Sigmoid colon (tissue), 7 donors: ENCODE measurements around the gene ADCK2. TPM values are rescaled to one million over a fixed set of nuclear protein-coding genes. Genes with fewer than 3 reads are reported as not detected.
"Not testable (repeated sequence)": the region's sequence is repeated elsewhere in the genome, so short reads cannot be mapped to it uniquely, and the experiment has no call there.

Experiments
- DNase-seq: peaks from one replicate; pipeline ENCODE4 v3.0.0-alpha.2; 2019
- H3K27ac ChIP-seq, 4 donors: fragments of 200-600 bp; sonication (generic); one replicate each; pipeline ENCODE4 v1.5.1; 2016 to 2019; ENCODE audit warnings: mild to moderate bottlenecking in 1 of 4
- H3K27me3 ChIP-seq, 3 donors: fragments of 200-600 bp; sonication (generic); one replicate each; pipeline ENCODE4 v1.5.1; 2019; ENCODE audit warnings: mild to moderate bottlenecking in 1 of 3
- H3K36me3 ChIP-seq, 4 donors: fragments of 200-600 bp; sonication (generic); one replicate each; pipeline ENCODE4 v1.5.1; 2016 to 2019
- H3K4me1 ChIP-seq, 4 donors: fragments of 200-600 bp; sonication (generic); one replicate each; pipeline ENCODE4 v1.5.1; 2017 to 2019
- H3K4me3 ChIP-seq, 4 donors: fragments of 200-600 bp; sonication (generic); one replicate each; pipeline ENCODE4 v1.5.1; 2017 to 2019; ENCODE audit warnings: mild to moderate bottlenecking in 2 of 4, moderate library complexity in 1 of 4
- H3K9me3 ChIP-seq, 4 donors: fragments of 200-600 bp in 3 of 4; sonication (generic) in 3 of 4; one replicate each; pipeline versions ENCODE4 v1.5.1 to v1.6.1; 2013 to 2019
- CTCF ChIP-seq, 4 experiments: fragments of 450-650 bp in 3 of 4; fragments of 200-600 bp in 1 of 4; IDR thresholded peaks; one replicate each; pipeline ENCODE4 v1.5.1; 2016 to 2019; ENCODE audit warnings: antibody characterized with exemption in 4 of 4, mild to moderate bottlenecking in 3 of 4, moderate library complexity in 2 of 4
- EP300 ChIP-seq, 4 donors: sonication (generic); formaldehyde crosslinking; IDR thresholded peaks; one replicate each; pipeline ENCODE4 v1.6.1; 2017; ENCODE audit warnings: antibody characterized with exemption in 4 of 4
- POLR2A ChIP-seq, 2 donors: fragments of 450-650 bp; IDR thresholded peaks; one replicate each; pipeline ENCODE4 v1.6.1; 2016; ENCODE audit warnings: antibody characterized with exemption in 2 of 2, mild to moderate bottlenecking in 2 of 2, moderate library complexity in 2 of 2
- POLR2AphosphoS5 ChIP-seq, 4 donors: sonication (generic); formaldehyde crosslinking; IDR thresholded peaks; one replicate each; pipeline ENCODE4 v1.6.1; 2017; ENCODE audit warnings: antibody characterized with exemption in 4 of 4
- WGBS, 2 donors: extraction: QIAGEN DNeasy Blood & Tissue Kit; methylation state at CpG; one replicate each; pipeline ENCODE4 v1.1.7; 2013; 5-methylcytosine and 5-hydroxymethylcytosine counted together
- intact Hi-C: fragments of 100-400 bp; cut with DNase I; formaldehyde crosslinking; loops from one replicate; pipeline ENCODE4 v1.15.1; 2023
- polyA plus RNA-seq, 3 donors: library from polyadenylated mRNA; stranded (reverse); fragments of 200-250 nt; gene quantifications; one replicate each; pipeline ENCODE4 v1.2.3, GENCODE V29; 2013
- total RNA-seq, 4 donors: library from RNA; depleted of rRNA; stranded (reverse); fragments of >200 nt; gene quantifications; one replicate each; pipeline ENCODE4 v1.1.0, GENCODE V29; 2016
- donor health status: healthy with polysubstance abuse.
- donor health status: Bipolar disorder and iron deficiency.
- donor health status: healthy.

The ADCK2 gene
- total and polyA plus RNA-seq, 7 donors, result 14.8 to 24.0 (median 20.5) TPM

DNA sequence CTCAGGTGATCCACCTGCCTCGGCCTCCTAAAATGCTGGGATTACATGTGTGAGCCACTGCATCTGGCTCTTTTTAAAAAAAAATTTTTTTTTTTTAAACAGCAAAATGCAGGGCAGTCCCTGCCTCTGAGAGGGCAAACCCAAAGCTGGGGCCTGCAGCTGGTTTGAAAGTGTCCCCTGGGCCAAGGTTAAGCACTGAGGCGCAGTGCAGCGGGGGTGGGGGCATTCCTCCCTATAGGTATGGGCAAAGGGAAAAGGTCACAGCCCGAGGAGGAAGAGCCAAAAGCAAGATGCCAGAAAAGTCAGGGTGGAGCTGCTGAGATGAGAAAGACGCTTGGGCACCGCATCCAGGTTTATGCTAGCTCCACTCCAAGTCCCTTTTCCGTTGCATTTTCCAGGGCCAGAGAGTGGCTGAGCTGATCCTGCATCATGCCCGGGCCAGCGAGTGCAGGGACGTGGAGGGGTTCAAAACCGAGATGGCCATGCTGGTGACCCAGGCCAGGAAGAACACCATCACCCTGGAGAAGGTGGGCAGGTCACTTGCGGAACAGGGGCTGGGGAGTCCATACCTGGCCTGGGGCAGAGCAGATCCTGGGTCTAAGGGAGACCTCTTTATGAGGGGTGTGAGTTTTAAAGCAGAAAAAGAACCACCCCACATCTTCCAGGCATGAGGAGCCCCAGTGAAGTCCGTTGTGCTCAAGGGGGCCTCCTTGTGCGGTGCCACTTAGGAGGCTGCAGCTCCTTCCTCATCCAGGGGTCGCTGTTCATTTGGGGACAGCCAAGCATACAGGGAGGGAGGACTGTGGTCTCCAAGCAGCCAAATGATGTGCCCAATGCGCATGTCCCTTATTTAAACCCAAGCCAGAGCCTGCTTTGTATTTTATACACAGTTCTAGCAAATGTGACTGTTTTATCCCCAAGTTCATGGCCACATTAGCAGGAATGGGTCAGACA is 16.7 kb downstream of the ADCK2 start:
- DNase-seq, result peak; percentile 46
- Histone ChIP-seq H3K36me3 (peaks cover 0 to 82% (median 21%) of the 10 kb centered on the region in 4 donors), H3K27me3 (no peaks in the 10 kb centered on the region), H3K9me3 (no peaks in the 10 kb centered on the region), H3K4me3 (no peak overlapping the region), H3K27ac (no peak overlapping the region), H3K4me1 (no peaks in the 10 kb centered on the region)
- TF ChIP-seq EP300 (IDR thresholded peaks at IDR 0.05) (no peak), POLR2AphosphoS5 (IDR thresholded peaks at IDR 0.05) (no peak), POLR2A (IDR thresholded peaks at IDR 0.05) (no peak), CTCF (IDR thresholded peaks at IDR 0.05) (no peak)
- WGBS, 2 donors, result 95 to 96% methylated on average over 16 of the region's 16 CpGs
- intact Hi-C loops, result no loop called here

DNA sequence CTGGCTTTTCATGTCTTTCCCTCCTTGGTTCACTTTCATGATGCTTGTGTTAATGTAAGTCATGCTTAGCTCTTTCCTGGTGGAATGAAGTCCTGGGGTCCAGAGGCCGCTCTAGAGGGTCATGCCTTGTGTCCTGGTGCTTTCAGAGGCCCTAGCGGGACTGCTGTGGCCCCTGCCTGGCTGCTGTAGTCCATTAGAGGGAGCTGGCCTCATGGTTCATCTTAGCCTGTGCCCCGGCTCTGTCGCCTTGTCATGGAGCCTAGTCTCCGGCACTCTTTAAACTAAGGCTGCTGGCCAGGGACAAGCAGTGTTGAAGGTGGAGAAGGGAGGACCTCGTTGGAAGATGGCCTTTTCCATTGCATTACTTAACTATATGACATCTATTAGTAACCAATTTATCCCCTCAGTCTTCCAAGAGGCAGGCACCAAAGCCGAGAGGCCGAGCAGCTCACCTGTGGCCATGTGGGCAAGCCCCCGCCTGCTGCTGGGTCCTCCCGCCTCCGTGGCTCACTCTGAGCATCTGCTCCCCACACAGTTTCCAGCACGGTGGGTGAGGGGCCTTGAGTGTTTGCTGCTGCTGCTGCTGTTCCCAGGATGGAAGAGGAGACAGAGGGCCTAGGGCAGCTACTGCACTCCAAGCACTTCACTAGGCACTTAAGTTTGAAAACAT is 18.8 kb downstream of the ADCK2 start:
- TF ChIP-seq CTCF (IDR thresholded peaks at IDR 0.05), result no peak
- no peak for TF ChIP-seq POLR2AphosphoS5 (IDR thresholded peaks at IDR 0.05)
- TF ChIP-seq POLR2A (IDR thresholded peaks at IDR 0.05), result no peak
- no peak for TF ChIP-seq EP300 (IDR thresholded peaks at IDR 0.05)
- peaks cover 0 to 67% (median 18%) of the 10 kb centered on the region in 4 donors for H3K36me3 ChIP-seq
- 91 to 94% methylated on average over 12 of the region's 12 CpGs for WGBS, 2 donors
- H3K4me3 ChIP-seq, result no peak overlapping the region
- intact Hi-C loops, result no loop called here
- no peak for DNase-seq
- peaks cover 0 to 7% (median 7%) of the 10 kb centered on the region in 4 donors for H3K4me1 ChIP-seq
- no peaks in the 10 kb centered on the region for H3K27me3 ChIP-seq
- H3K9me3 ChIP-seq, result no peaks in the 10 kb centered on the region
- H3K27ac ChIP-seq, result no peak overlapping the region

- Histone ChIP-seq H3K4me1 (peaks cover 0 to 23% (median 22%) of the 10 kb centered on the region in 4 donors), H3K36me3 (peaks cover 0 to 44% (median 5%) of the 10 kb centered on the region in 4 donors)
- H3K4me3 ChIP-seq, H3K27me3 ChIP-seq, H3K9me3 ChIP-seq, intact Hi-C loops, H3K27ac ChIP-seq: not testable (repeated sequence)
- 96 to 98% methylated on average over 10 of the region's 10 CpGs for WGBS, 2 donors
- peak; percentile 54 for DNase-seq
Observed at GRCh38 chr7:140693849-140694248, 21.1 kb downstream of the ADCK2 start.

- 90 to 93% methylated on average over 6 of the region's 6 CpGs for WGBS, 2 donors
- Histone ChIP-seq H3K27ac (no peak overlapping the region), H3K9me3 (no peaks in the 10 kb centered on the region), H3K4me1 (peaks cover 0 to 28% (median 22%) of the 10 kb centered on the region in 4 donors), H3K4me3 (no peak overlapping the region), H3K36me3 (peaks cover 0 to 37% (median 5%) of the 10 kb centered on the region in 4 donors), H3K27me3 (no peaks in the 10 kb centered on the region)
- intact Hi-C loops, result no loop called here
- DNase-seq, result no peak
- TF ChIP-seq CTCF (IDR thresholded peaks at IDR 0.05) (no peak), POLR2AphosphoS5 (IDR thresholded peaks at IDR 0.05) (no peak), POLR2A (IDR thresholded peaks at IDR 0.05) (no peak), EP300 (IDR thresholded peaks at IDR 0.05) (no peak)
Observed at GRCh38 chr7:140694592-140694991, 21.8 kb downstream of the ADCK2 start.

DNA sequence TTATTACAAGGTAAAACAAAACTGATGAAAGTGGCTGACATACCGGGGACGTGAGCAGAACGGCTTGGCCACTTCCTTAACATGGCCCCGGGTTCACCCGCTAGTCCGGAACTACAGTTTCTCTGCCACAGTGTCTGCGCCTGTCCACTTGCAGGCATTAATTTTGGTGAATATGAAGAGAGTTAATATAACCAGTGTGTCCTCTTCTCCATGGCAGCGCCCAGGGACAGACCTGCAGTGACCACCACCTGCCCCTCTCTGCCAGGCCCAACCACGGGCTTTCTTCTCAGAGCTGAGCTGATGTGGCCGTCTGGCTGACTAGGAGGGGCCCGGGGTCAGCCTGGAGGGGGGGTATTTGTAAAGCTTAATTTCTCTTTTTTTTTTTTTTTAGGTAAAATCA is 22.6 kb downstream of the ADCK2 start:
- intact Hi-C loops, result loop anchor here (5.0 kb wide), 1 partner anchor 227 kb away; the partner anchor contains the start of gene BRAF
- peaks cover 0 to 31% (median 3%) of the 10 kb centered on the region in 4 donors for H3K36me3 ChIP-seq
- no peak for TF ChIP-seq CTCF (IDR thresholded peaks at IDR 0.05)
- TF ChIP-seq EP300 (IDR thresholded peaks at IDR 0.05), result no peak
- TF ChIP-seq POLR2AphosphoS5 (IDR thresholded peaks at IDR 0.05), result no peak
- TF ChIP-seq POLR2A (IDR thresholded peaks at IDR 0.05), result no peak
- no peaks in the 10 kb centered on the region for H3K9me3 ChIP-seq
- H3K4me3 ChIP-seq, result no peak overlapping the region
- peaks cover 0 to 28% (median 22%) of the 10 kb centered on the region in 4 donors for H3K4me1 ChIP-seq
- no peaks in the 10 kb centered on the region for H3K27me3 ChIP-seq
- WGBS, 2 donors, result 92 to 95% methylated on average over 11 of the region's 11 CpGs
- peak; percentile 60 for DNase-seq
- H3K27ac ChIP-seq, result peak overlapping the region; percentile 94 to 98 (median 95)
